Skeletal muscle satellite cell (primary cell): Measurements from ENCODE around the gene CNOT3.

Source experiments
- H3K27me3 ChIP-seq: 2 replicates; pipeline ENCODE4 v1.7.0; 2013; ENCODE audit warnings: low read length; ENCODE audit not compliant: control insufficient read depth, insufficient read depth
- H3K36me3 ChIP-seq: 2 replicates; pipeline ENCODE4 v1.7.0; 2013; ENCODE audit warnings: mild to moderate bottlenecking, control low read depth, low read length; ENCODE audit not compliant: insufficient read depth
- H3K4me1 ChIP-seq: 2 replicates; pipeline ENCODE4 v1.7.0; 2013; ENCODE audit warnings: low read length; ENCODE audit not compliant: control insufficient read depth, insufficient read depth
- H3K4me2 ChIP-seq: 2 replicates; pipeline ENCODE4 v1.7.0; 2013; ENCODE audit warnings: mild to moderate bottlenecking, low read length
- H3K4me3 ChIP-seq: 2 replicates; pipeline ENCODE4 v1.7.0; 2013; ENCODE audit warnings: low read length
- H3K9ac ChIP-seq: 2 replicates; pipeline ENCODE4 v1.7.0; 2013; ENCODE audit warnings: mild to moderate bottlenecking, low read depth, low read length, moderate library complexity
- H3K9me3 ChIP-seq: replicated peaks from 2 replicates; pipeline ENCODE4 v1.7.0; 2013; ENCODE audit warnings: mild to moderate bottlenecking, control low read depth, low read length

CNOT3 gene

GRCh38 chr19:54141356-54141755 is 3.8 kb downstream of the CNOT3 start:
- Histone ChIP-seq H3K36me3 (peaks cover 44% of the 10 kb centered on the region), H3K4me2 (no peak overlapping the region), H3K27me3 (no peaks in the 10 kb centered on the region)

GRCh38 chr19:54142166-54142780 is 4.7 kb downstream of the CNOT3 start:
- H3K4me2 ChIP-seq, result no peak overlapping the region
- H3K36me3 ChIP-seq, result peaks cover 53% of the 10 kb centered on the region
- H3K9ac ChIP-seq, result no peak overlapping the region

More at GRCh38 chr19:54141356-54141755, 3.8 kb downstream of the CNOT3 start:
- Histone ChIP-seq H3K9me3 (no peaks in the 10 kb centered on the region), H3K4me3 (no peak overlapping the region), H3K4me1 (peaks cover 13% of the 10 kb centered on the region), H3K9ac (no peak overlapping the region)

GRCh38 chr19:54145541-54146158 is 8.1 kb downstream of the CNOT3 start:
- Histone ChIP-seq H3K27me3 (no peaks in the 10 kb centered on the region), H3K4me3 (no peak overlapping the region), H3K9me3 (no peaks in the 10 kb centered on the region), H3K4me2 (no peak overlapping the region), H3K36me3 (peaks cover 75% of the 10 kb centered on the region), H3K4me1 (no peaks in the 10 kb centered on the region), H3K9ac (no peak overlapping the region)

More at GRCh38 chr19:54142166-54142780, 4.7 kb downstream of the CNOT3 start:
- Histone ChIP-seq H3K27me3 (no peaks in the 10 kb centered on the region), H3K4me1 (peaks cover 8% of the 10 kb centered on the region), H3K9me3 (no peaks in the 10 kb centered on the region), H3K4me3 (no peak overlapping the region)

- H3K27me3 ChIP-seq, result no peaks in the 10 kb centered on the region
- peaks cover 90% of the 10 kb centered on the region for H3K36me3 ChIP-seq
- H3K9ac ChIP-seq, result no peak overlapping the region
- H3K9me3 ChIP-seq, result no peaks in the 10 kb centered on the region
- no peak overlapping the region for H3K4me2 ChIP-seq
- no peaks in the 10 kb centered on the region for H3K4me1 ChIP-seq
- no peak overlapping the region for H3K4me3 ChIP-seq
Measured at GRCh38 chr19:54147676-54148075, 10.1 kb downstream of the CNOT3 start.

GRCh38 chr19:54148158-54148557 is 10.6 kb downstream of the CNOT3 start:
- H3K4me2 ChIP-seq, result no peak overlapping the region
- H3K36me3 ChIP-seq, result peaks cover 90% of the 10 kb centered on the region
- no peaks in the 10 kb centered on the region for H3K27me3 ChIP-seq
- H3K4me1 ChIP-seq, result peaks cover 3% of the 10 kb centered on the region
- H3K9ac ChIP-seq, result no peak overlapping the region
- no peaks in the 10 kb centered on the region for H3K9me3 ChIP-seq
- no peak overlapping the region for H3K4me3 ChIP-seq

- Histone ChIP-seq H3K4me1 (peaks cover 13% of the 10 kb centered on the region), H3K9me3 (no peaks in the 10 kb centered on the region), H3K9ac (no peak overlapping the region), H3K4me3 (no peak overlapping the region), H3K27me3 (no peaks in the 10 kb centered on the region), H3K4me2 (no peak overlapping the region), H3K36me3 (peaks cover 90% of the 10 kb centered on the region)
Measured at GRCh38 chr19:54149021-54149812, 11.7 kb downstream of the CNOT3 start.

GRCh38 chr19:54151362-54152035 is 13.9 kb downstream of the CNOT3 start:
- Histone ChIP-seq H3K4me3 (no peak overlapping the region), H3K9me3 (no peaks in the 10 kb centered on the region), H3K36me3 (peaks cover 85% of the 10 kb centered on the region), H3K4me1 (peaks cover 23% of the 10 kb centered on the region), H3K9ac (no peak overlapping the region), H3K27me3 (no peaks in the 10 kb centered on the region), H3K4me2 (no peak overlapping the region)

- Histone ChIP-seq H3K4me2 (no peak overlapping the region), H3K4me3 (no peak overlapping the region), H3K36me3 (peaks cover 84% of the 10 kb centered on the region), H3K4me1 (peaks cover 23% of the 10 kb centered on the region), H3K27me3 (no peaks in the 10 kb centered on the region), H3K9me3 (no peaks in the 10 kb centered on the region), H3K9ac (no peak overlapping the region)
Measured at GRCh38 chr19:54152267-54152666, 14.7 kb downstream of the CNOT3 start.

GRCh38 chr19:54152878-54153524 is 15.4 kb downstream of the CNOT3 start:
- H3K4me3 ChIP-seq, result no peak overlapping the region
- no peaks in the 10 kb centered on the region for H3K9me3 ChIP-seq
- H3K4me2 ChIP-seq, result no peak overlapping the region
- H3K4me1 ChIP-seq, result peaks cover 24% of the 10 kb centered on the region
- no peak overlapping the region for H3K9ac ChIP-seq
- peaks cover 78% of the 10 kb centered on the region for H3K36me3 ChIP-seq
- no peaks in the 10 kb centered on the region for H3K27me3 ChIP-seq

GRCh38 chr19:54153731-54154326 is 16.3 kb downstream of the CNOT3 start:
- Histone ChIP-seq H3K4me2 (no peak overlapping the region), H3K36me3 (peaks cover 81% of the 10 kb centered on the region), H3K4me3 (no peak overlapping the region), H3K27me3 (no peaks in the 10 kb centered on the region), H3K4me1 (peaks cover 33% of the 10 kb centered on the region), H3K9me3 (no peaks in the 10 kb centered on the region), H3K9ac (peak overlapping the region; percentile 37)
